NCI-H2081 (cell line): ENCODE data around the gene ZMIZ1.

Experiments
- DNase-seq, 2 experiments: peaks; one replicate each; lab custom pipeline; 2025; lab: John Stamatoyannopoulos, UW

Gene ZMIZ1

DNA sequence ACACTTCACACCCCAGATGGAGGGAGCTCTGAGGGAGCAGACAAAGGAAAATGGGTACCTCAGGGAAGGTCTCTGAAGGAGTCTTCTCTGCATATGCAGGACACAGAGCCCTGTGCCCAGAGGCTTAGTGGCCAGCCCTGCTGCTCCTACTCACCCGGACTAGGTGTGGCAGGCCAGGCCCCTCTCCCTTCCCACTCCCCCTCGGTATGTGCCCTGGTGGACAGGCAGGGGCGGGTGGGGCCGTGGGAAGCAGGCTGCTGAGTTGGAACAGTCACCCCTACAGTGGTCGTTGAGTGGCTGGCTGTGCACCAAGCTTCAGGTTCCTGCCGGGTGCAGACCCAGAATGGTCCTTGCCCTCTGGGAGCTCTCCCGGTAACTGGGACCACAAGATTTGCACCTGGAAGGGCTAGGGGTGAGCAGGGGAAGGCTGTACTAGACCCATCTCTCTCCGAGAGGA, 68.6 kb downstream of the ZMIZ1 start:
- DNase-seq, result no peak

DNA sequence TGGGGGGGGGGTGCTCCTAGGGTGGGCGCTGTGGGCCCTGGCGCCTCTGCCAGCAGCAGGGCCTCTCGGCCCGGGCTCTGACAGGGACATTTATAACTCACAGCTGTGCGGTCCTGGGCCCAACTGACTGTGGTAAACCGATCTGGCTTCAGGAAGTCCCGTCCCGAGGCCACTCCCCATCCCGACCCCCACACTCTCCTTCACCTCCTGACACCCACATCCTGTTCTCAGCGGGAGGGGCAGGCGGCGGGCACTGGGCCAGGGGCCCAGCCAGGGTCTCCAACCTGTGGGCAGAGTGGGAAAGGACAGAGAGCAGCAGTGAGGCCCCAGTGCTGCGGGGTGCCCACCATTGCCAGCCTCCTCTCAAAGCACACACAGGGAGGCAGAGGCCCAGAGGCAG, 69.1 kb downstream of the ZMIZ1 start:
- no peak for DNase-seq

DNA sequence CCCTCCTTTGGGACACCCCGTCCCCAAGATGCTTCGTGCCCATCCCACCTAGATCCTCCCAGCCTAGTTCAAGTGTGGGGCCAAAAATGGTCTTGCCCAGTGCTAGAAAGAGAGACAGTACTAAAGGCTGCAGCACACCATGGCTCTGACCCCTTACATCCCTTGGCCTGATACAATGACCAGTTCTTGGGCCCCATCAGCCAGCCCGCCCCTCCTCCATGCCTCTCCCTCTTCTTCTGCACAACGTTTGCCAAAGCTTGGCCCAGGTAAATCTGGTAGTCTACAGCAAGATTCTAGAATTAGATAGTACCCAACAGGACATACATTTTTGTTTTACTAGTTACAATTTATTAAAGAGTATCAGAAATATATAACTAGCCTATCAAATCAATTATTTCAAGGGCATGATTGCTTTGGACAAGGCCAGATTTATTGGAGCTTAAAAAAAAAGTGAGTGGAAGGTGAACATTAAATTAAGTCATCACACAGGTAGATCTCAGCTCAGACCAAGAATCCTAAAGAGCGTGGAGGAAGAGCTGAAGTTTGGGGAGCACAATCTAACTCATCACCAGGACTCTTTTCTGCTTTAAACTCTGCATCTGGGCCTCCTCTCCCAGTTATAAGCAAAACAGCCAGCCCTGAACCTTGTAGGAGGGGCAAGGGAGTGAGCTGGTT, 69.8 kb downstream of the ZMIZ1 start:
- no peak for DNase-seq

DNA sequence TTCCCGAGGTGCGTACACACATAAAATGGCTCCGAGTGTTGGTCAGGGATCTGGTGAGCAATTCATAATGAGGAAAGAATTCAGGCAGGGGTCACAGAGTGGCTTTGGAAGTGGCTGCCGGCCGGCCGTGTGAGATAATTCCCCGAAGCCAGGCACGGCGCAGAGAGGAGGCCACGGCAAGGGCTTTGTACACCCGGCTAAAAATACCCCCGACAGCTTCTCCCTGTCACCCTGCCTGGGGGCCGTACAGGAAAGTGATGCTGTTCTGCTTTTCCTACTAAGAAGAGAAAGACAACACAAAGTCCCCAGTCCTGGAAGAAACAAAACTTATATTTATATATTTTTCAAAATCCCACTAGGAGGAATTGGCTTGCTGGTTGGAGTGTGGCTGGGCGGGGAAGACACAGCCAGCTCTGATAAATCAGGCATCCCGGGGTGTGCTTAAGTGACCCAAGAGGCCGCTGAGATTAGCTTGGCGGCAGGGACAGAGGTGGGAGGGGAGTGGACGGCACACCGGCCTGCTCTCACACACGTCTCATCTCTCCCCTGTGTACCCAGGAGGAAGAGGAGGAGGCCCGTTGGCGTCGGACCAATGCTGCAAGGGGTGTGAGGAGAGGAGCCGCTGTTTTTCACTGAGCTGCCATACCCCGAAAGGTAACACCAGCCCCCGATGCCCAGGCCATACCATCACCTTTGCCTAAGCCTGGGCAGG, 70.5 kb downstream of the ZMIZ1 start:
- DNase-seq, result no peak

DNA sequence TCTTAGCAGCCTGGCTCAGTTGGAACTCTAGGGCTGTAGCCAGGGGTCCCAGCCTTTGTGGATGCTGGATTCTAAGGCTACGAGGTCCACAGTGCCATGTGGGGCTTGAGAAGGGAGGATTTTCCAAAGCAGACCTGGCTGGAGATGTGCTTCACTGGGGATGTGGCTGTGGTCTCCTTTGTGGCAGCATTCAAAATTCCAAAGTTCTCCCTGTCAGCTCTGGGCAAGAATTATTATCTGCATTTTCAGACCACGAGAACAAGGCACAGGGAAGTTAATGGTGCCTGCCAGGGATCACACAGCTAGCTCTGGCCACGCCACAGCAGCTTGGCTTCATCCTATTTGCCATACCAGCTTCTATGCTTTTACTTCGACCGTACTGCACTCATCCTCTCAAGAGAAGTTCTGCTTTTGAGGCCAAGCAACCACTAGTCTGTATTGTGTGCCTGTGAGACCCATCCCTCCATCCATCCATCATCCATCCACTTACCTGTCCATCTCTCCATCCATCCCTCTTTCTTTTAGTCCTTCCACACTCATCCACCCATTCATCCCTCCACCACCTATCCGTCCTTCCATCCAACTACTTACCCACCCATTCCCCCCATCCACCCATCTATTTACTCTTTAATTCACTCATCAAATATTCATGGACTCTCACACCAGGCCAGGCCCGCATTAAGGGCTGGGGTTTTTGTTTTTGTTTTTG, 71.5 kb downstream of the ZMIZ1 start:
- DNase-seq, result no peak

DNA sequence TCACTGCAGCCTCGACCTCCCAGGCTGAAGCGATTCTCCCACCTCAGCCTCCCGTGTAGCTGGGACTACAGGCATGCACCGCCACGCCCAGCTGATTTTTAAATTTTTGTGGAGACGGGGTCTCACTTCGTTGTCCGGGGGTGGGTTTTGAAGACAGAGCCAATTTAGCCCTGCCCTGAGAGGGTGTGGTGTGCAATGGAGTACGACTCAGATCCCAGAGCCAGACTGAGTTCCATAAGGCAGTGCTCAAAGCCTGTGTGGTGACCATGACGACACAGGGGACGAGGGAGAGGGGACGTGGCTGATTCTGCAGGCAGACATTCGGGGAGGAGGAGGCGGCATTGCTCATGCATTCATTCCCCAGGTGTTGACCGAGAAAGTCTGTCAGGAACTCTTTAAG, 72.1 kb downstream of the ZMIZ1 start:
- no peak for DNase-seq

DNA sequence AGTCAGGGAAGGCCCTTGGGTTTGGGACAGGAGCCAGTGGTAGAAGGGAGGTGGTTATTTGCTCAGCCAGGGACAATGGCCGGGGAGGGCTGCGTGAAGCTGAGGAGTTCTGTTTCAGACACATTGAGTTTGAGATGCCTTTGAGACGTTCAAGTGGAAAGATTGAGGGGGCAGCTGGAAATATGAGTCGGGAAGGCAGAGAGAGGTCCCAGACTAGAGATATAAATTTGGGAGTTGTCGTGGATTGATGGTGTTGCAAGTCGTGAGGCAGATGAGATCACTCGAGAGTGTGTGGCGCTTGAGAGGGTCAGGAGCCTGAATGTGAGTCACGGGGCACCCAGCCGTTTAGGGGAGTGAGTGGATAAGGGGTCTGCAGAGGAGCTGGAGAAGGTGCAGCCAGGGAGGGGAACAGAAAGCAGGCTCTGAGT, 73.3 kb downstream of the ZMIZ1 start:
- no peak for DNase-seq

DNA sequence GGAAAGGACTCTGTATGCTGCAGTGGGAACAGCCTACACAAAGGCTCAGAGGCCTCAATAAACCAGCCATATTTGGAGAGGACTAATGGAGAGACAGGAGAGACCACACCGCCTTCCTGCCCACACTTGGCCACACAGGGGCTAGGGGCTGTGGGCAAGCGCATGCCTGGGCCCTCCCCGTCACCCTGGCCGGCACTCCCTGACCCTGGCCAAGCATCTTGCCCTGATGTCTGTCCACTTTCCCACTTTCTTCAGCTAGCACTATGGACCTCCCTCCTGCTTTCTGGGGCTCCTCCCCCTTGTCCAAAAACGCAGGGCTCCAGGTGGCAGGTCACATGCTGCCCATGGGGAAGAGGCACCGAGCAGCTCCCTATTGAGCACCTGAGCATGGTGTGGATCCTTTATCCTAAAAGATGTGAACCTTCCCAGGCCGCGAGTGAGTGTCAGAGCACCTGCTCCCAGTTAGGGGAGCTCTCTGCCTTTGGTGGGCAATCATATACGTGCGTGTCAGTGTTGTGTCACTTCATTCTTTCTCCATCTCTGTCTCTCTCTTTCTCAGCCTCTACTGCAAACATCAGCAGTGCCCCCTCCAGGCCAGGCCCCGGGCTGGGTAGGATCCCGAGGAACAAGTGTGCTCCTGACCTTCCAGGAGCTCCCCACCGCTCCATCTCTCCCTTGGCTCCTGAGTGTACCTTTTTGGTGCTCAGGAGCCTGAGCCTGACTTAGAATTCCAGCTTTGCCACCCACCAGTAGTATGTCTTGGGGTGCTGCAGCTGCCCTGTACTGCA, 74.0 kb downstream of the ZMIZ1 start:
- DNase-seq, result no peak

DNA sequence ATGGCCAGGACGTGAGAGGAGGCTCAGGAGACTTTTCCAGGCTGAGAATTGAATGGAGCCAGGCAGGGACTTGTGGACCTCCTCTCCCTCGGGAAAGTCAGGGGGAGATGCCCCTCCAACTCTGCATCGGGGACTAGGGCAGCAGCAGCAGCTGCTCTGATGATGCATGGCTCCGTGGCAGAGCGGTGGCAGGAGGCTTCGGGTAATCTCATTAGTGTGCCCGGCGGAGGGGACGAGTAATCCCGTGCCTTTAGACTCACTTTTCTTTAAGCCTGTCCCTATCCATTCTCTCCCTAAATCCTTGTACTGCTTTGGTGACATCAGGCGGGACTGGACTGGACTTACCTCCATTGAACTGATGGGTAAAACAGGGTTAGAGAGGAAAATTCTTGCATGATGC, 75.1 kb downstream of the ZMIZ1 start:
- DNase-seq, result no peak

DNA sequence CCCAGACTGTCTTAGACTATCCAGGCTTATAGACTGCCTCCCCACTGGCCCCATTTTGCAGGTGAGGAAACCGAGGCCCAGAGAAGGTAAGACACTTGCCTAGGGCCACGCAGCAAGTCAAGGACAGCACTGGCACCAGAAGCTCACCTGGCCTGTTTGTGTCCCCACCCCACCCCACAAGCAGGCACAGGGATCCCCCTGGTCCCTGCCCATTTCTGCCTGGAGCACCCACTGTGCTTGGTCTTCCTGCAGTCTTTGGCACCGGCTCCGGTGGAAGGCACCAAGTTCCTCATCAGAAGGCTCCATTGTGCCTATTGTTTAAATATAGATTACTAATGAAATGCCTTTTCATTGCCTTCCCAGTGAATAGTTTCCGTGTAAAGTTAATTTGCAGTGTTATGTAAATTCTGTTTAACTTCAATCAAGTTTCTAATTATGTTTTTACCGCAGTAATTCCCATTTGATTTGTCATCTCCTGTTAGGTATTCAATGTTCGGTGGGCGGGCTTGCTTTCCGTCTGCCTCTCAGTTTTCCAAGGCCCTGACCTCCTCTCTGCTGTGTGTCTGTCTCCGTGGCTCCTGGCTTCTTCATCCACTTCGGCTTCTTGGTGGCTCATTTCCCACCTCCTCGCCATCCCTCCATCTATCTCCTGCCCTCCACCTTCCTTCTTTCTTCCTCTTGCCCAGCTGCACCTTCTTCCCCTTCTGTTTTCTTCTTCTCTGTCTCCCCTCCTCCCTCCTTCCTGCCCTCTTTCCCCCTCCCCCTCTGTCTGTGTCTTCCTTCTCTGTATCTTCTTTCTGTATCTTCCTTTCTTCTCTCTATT, 75.8 kb downstream of the ZMIZ1 start:
- no peak for DNase-seq

DNA sequence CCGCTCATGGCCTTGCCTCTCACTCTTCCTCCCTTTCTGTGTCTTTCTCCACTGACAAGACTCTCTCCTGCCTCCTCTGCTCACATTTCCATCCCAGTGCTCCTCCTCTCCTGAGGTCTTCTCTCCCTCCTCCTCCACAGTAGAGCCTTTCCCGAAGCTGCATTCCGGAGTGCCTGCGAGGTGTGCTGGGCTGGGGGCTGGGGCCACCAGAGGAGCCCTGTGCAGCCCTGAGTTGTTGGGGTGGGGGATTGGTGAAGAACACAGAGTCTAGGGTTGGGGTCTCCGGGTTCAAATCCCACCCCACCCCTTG, 76.4 kb downstream of the ZMIZ1 start:
- no peak for DNase-seq

DNA sequence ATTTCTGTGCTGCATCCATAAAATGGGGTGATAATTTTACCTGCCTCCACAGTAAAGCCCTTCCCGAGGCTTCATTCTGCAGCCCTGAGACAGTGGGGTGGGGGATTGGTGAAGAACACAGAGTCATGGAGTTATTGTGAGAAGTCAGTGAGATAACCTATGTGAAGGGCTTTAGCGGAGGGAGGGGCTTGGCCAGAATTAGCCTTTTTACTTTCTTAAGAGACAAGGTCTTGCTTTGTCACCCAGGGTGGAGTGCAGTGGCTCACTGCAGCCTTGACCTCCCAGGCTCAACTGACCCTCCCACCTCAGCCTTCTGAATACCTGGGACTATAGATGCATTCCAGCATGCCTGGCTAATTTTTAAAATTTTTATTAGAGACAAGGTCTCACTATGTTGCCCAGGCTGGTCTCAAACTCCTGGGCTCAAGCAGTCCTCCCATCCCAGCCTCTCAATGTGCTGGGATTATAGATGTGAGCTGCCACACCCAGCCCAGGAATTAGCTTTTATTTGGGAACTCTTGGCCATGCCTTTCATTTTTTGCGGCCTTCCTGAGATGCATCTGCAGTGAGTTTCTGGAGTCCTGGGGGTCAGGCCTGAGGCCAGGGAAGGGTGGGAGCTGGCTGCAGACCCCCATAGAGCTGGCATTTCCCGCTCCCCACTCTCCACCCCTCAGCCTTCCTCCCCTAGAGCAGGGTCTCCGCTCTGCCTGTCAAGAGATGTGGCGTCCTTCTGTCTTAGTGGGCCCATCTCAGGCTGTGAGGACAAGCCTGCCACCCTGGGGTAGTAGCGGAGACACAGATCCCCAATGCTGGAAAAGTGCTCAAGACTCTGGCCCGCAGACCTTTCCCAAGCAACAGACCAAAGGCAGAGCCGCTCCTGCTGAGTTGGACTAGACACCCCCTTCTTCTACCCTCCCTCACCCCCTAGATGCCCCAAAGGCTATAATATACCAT, 77.0 kb downstream of the ZMIZ1 start:
- no peak for DNase-seq

DNA sequence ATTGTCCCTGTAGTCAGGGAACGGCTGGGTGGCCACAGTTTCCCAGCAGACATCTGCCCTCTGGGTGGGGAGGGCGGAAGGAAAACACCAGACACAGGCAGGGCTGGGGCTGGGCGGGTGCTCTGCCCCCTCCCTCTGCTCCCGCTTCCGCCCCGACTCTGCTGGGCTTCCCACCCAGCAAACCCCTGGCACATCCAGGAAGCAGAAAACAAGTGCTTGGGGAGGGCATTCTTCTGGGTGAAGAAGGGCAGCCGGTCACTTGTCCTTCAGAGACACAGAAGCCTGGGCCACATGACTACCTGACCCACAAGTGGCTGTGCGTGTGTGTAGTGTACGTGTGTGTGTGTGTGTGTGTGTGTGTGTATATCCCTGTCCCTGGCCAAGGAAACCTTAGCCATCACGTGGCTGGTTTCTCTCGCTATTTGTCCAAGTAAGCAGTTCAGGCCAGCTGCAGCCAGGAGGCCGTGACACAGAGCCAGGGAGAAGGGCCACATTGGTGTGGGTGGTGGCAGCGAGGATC, 77.9 kb downstream of the ZMIZ1 start:
- no peak for DNase-seq

DNA sequence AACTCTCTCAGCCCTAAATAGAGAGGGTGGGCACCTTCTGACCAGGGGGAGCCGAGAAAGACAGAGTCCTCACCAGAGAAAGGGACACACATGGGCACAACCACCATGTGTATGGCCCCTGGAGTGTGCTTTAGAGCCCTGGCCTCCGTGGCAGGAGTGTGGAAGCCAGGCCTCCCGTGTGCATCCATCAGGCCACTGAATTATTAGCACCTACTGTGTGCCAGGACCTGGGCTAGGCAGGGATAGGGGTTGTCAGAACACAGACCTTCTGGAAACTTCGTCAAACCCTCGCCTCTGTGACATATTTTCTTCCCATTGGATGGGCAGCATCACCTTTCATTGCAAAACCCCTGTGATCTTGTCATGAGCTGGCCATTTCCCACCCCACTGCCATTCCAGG, 78.5 kb downstream of the ZMIZ1 start:
- DNase-seq, result no peak

DNA sequence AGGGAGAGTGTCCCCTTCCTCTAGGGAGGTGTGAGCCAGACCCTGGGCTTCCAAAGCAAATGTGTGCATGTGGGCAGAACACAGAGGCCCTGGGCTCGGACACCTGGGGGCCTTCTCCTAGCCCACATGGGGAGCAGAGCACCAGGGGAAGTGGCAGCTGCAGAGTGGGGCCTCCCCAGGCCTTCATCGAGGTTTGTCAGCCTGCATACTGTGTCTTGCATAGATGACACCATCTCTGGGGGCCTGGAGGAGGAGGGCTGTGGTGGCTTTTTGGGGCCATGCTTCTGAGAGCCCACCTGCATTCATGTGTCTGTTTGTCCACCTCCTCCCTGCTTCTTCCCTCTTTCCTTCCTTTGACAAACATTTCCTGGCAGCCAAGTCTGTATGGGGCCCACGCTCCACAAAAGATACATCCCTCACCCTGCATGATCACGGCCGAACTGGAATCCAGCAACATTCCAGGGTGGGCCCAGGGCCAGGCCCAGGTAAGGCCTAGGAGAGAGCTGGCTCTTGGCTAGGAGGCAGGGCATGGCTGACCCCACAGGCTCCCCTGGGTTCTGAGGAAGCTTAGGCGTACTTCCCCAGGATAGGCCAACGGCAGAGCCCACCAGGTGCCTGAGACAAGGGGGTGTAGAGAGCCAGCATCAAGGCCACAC, 79.2 kb downstream of the ZMIZ1 start:
- DNase-seq, result no peak

DNA sequence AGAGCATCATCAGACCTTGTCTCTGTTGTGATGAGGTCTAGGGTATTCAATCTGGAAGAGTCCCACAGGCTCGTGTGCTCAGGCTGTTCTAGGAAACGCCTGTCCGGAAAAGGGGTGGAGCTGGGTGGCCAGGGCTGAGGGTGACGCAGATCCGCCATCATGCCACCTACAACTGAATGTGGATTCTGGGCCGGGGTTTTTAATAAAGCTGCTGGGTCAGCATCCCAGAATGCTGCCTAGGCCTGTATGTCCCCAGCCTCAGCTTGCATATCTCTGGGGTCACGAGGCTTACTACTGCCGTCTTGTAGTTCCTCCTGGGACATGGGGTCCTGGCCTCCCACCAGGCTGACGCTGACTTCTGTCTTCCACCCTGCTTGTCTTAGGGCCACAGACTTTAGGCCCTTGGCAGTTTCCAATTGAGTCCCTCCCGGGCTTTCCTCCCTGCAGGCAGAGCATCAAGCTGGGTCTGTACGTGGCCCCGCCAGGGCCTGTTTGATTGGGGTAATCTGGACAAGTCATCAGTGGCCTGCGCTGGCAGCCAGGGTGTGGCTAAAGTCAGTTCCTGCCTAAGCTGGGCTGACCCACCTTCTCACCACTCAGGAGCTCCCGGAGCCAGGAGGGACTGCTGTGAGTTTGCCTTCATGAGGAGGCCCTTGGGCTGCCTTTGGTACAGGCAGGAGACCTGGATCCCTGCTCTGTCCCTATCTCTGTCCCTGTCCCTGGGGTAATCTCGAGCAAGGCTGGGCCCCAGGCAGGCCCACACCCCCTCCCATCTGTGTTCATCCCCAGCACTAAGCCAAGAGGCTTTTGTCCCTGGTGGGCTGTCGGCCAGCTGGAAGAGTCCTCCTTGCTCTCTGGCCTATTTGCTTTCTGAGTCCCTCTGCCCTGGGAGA, 79.9 kb downstream of the ZMIZ1 start:
- no peak for DNase-seq

DNA sequence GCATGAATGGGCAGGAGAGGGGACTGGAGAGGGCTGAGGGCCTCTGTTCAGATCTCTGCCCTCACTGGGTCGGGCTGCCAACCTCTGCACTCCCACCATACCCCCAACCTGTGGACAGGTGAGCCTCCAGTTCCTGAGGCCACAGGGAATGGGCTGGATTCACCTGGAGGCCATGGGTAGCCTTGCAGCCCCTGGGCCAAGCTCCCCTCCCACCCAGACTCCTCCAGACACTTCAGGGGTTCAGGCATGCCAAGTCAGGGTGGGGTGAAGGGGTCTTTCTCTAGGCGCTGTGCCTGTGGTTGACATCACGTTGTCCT, 80.5 kb downstream of the ZMIZ1 start:
- no peak for DNase-seq

DNA sequence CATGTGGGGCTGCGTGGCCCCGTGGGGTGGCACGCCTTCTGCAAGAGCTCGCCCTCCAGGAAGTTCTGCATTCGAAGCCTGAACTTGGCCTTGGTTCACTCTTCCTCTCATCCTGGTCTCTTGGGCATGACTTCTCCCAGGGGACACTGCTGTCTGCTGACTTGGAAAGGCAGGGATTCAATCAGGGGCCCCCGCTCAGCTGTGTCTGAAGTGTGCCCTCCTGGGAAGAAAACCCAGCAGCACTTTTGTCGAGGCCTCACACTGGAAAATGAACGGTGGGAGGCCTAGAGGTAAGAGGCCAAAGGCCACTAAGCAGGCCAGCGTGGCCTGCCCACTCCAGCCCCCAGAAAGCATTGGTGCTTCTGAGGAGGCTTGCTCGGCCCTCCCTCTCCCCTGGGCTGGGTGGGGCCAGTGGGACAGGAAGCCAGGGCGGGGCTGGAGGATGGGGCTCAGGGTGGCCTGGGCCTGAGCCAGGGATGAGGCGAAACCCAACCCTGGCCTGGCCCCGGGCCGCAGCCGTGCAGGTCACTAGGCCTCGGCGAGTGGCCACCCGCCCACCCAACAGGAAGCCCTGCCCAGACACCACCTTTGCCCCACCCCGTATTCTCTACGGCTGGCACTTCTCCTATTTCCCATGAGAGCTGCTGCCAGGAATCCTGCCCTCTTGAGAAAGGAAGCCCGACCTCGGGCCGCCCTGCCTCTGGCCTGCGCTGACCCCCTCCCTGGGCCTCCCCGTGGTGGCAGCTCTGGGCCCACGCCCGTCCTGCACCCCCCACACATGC, 81.1 kb downstream of the ZMIZ1 start:
- DNase-seq, result no peak
